ENCODE measurements around the gene C2orf74. TPM values are rescaled to one million over a fixed set of nuclear protein-coding genes. Genes with fewer than 3 reads are reported as not detected.

C2orf74 gene
- total RNA-seq, 1 donor from 2014 or later, result 13.6 TPM

- Mint-ChIP-seq H3K27ac (ENCODE audit: unreplicated experiment) (peak overlapping the region; percentile 94), H3K36me3 (ENCODE audit: low read depth, unreplicated experiment) (peaks cover 45% of the 10 kb centered on the region), H3K4me3 (ENCODE audit: unreplicated experiment) (peak overlapping the region; percentile 88), H3K27me3 (ENCODE audit: unreplicated experiment) (peaks cover 30% of the 10 kb centered on the region), H3K9me3 (ENCODE audit: unreplicated experiment) (no peaks in the 10 kb centered on the region), H3K4me1 (ENCODE audit: unreplicated experiment) (peaks cover 43% of the 10 kb centered on the region)
- no peak for TF ChIP-seq CTCF (IDR thresholded peaks at IDR 0.05; ENCODE audit: unreplicated experiment)
- DNase-seq (ENCODE audit: low spot score), result peak; percentile 33
Observed at GRCh38 chr2:61177727-61178549, 15.9 kb downstream of the C2orf74 start.

GRCh38 chr2:61178603-61179545 is 16.9 kb downstream of the C2orf74 start:
- Mint-ChIP-seq H3K36me3 (ENCODE audit: low read depth, unreplicated experiment) (peaks cover 50% of the 10 kb centered on the region), H3K27ac (ENCODE audit: unreplicated experiment) (peak overlapping the region; percentile 79), H3K27me3 (ENCODE audit: unreplicated experiment) (peaks cover 28% of the 10 kb centered on the region), H3K9me3 (ENCODE audit: unreplicated experiment) (no peaks in the 10 kb centered on the region), H3K4me1 (ENCODE audit: unreplicated experiment) (peaks cover 43% of the 10 kb centered on the region), H3K4me3 (ENCODE audit: unreplicated experiment) (peak overlapping the region; percentile 80)
- no peak for DNase-seq (ENCODE audit: low spot score)
- no peak for TF ChIP-seq CTCF (IDR thresholded peaks at IDR 0.05; ENCODE audit: unreplicated experiment)

- H3K9me3 Mint-ChIP-seq (ENCODE audit: unreplicated experiment), result no peaks in the 10 kb centered on the region
- TF ChIP-seq CTCF (IDR thresholded peaks at IDR 0.05; ENCODE audit: unreplicated experiment), result no peak
- peak overlapping the region; percentile 26 for H3K4me3 Mint-ChIP-seq (ENCODE audit: unreplicated experiment)
- DNase-seq (ENCODE audit: low spot score), result no peak
- peak overlapping the region; percentile 62 for H3K27ac Mint-ChIP-seq (ENCODE audit: unreplicated experiment)
- peaks cover 43% of the 10 kb centered on the region for H3K4me1 Mint-ChIP-seq (ENCODE audit: unreplicated experiment)
- H3K27me3 Mint-ChIP-seq (ENCODE audit: unreplicated experiment), result peaks cover 25% of the 10 kb centered on the region
- peaks cover 57% of the 10 kb centered on the region for H3K36me3 Mint-ChIP-seq (ENCODE audit: low read depth, unreplicated experiment)
Observed at GRCh38 chr2:61179701-61180639, 18.0 kb downstream of the C2orf74 start.

- DNase-seq (ENCODE audit: low spot score), result no peak
- no peaks in the 10 kb centered on the region for H3K9me3 Mint-ChIP-seq (ENCODE audit: unreplicated experiment)
- peaks cover 43% of the 10 kb centered on the region for H3K4me1 Mint-ChIP-seq (ENCODE audit: unreplicated experiment)
- H3K4me3 Mint-ChIP-seq (ENCODE audit: unreplicated experiment), result peak overlapping the region; percentile 78
- TF ChIP-seq CTCF (IDR thresholded peaks at IDR 0.05; ENCODE audit: unreplicated experiment), result no peak
- peak overlapping the region; percentile 62 for H3K27ac Mint-ChIP-seq (ENCODE audit: unreplicated experiment)
- peaks cover 63% of the 10 kb centered on the region for H3K36me3 Mint-ChIP-seq (ENCODE audit: low read depth, unreplicated experiment)
- H3K27me3 Mint-ChIP-seq (ENCODE audit: unreplicated experiment), result peaks cover 25% of the 10 kb centered on the region
Observed at GRCh38 chr2:61180686-61181085, 18.7 kb downstream of the C2orf74 start.
